ENCODE results near the gene SLC22A4. TPM values are rescaled to one million over a fixed set of nuclear protein-coding genes. Genes with fewer than 3 reads are reported as not detected.

Gene SLC22A4
- total RNA-seq, 1 donor from 2014 or later = 0.75 TPM

DNA sequence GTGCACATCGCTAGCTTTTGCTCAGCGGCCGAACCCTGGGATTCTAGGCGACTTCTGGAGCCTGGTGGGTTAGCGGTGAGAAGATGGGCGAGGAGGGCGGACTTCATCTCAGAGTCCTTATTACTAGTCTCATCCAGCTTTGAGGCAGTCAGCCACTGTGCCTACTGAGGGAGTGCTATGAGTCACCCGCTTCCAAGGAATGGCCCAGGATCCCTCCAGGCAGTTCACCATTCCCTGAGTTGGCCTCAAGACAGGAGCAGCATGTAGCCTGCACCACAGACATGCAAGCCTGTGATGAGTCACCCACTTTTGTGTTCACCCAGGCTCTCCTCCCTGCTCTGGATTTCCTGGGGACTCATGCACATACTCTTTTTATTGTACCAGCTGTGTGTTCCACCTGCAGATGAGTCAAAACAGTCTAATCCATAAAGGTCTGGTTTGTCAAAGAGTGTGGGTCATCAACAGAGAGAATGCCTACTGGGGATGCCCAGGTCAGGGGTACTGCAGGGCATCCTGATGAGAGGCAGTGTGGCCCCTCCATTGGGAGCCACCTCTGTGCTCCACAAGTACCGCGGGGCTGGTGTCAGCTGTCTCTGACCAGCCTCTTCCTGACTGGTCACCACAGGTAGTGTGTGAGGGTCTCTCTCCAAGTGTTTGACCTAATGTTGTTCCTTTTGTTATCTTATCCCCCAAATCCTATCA is 95.5 kb downstream of the SLC22A4 start:
- DNase-seq (ENCODE audit: low read depth) = peak; percentile 94
- TF ChIP-seq CTCF (conservative IDR thresholded peaks at IDR 0.05; ENCODE audit: low read depth, low read length) = no peak
- H3K4me3 ChIP-seq (ENCODE audit: low read depth, low read length) = no peak overlapping the region

- H3K4me3 ChIP-seq (ENCODE audit: low read depth, low read length) = no peak overlapping the region
- no peak for DNase-seq (ENCODE audit: low read depth)
- no peak for TF ChIP-seq CTCF (conservative IDR thresholded peaks at IDR 0.05; ENCODE audit: low read depth, low read length)
Observed at GRCh38 chr5:132391247-132391646, 97.1 kb downstream of the SLC22A4 start.

GRCh38 chr5:132391870-132392269 is 97.7 kb downstream of the SLC22A4 start:
- H3K4me3 ChIP-seq (ENCODE audit: low read depth, low read length) = no peak overlapping the region
- no peak for DNase-seq (ENCODE audit: low read depth)
- TF ChIP-seq CTCF (conservative IDR thresholded peaks at IDR 0.05; ENCODE audit: low read depth, low read length) = no peak

- no peak for TF ChIP-seq CTCF (conservative IDR thresholded peaks at IDR 0.05; ENCODE audit: low read depth, low read length)
- H3K4me3 ChIP-seq (ENCODE audit: low read depth, low read length) = no peak overlapping the region
Observed at GRCh38 chr5:132392411-132392810, 98.2 kb downstream of the SLC22A4 start.

DNA sequence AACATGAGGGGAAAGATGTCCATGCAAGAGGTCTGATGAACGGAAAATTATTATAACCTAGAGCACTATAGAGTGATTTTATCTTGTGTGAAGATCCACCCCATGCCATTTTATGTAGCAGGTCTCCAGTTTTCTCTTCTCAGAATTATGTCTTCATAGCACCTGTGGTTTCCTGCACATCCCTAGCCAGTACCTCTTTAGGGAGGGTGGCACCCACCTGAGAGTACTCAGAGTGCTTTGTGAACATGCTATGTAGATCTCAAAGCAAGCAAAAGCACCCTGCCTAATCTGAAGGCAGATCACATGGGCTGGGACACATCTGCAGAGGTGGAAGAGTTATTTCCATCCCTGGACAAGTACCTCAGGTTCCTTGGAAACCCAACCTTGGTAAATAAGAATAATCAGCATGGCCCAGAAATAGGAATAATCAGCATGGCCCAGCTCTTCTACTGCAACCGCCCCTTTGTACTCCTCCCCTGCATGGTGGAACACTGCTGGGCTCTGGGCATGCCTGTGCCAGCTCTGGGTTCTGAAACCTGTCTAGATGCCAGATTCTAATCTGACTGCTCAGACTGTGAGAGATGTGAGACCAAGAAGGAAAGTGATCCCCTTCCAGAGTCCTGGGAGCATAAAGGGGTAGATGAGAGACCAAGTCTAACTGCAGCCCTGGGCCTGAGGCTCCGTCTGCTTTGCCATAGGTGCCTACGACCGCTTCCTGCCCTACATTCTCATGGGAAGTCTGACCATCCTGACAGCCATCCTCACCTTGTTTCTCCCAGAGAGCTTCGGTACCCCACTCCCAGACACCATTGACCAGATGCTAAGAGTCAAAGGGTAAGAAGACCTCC is 99.0 kb downstream of the SLC22A4 start:
- H3K4me3 ChIP-seq (ENCODE audit: low read depth, low read length) = no peak overlapping the region
- DNase-seq (ENCODE audit: low read depth) = no peak
- no peak for TF ChIP-seq CTCF (conservative IDR thresholded peaks at IDR 0.05; ENCODE audit: low read depth, low read length)

More at GRCh38 chr5:132392411-132392810, 98.2 kb downstream of the SLC22A4 start:
- DNase-seq (ENCODE audit: low read depth) = no peak

Other genes starting within 250 kb of the SLC22A4 start
- gene IL3, start 233.7 kb upstream of the SLC22A4 start, total RNA-seq = not detected in 2 replicates
- gene CSF2, start 220.6 kb upstream of the SLC22A4 start, total RNA-seq = 13.2 and 19.6 TPM in 2 replicates
- gene P4HA2, start 66.5 kb upstream of the SLC22A4 start, total RNA-seq = 33.6 and 92.0 TPM in 2 replicates
- gene PDLIM4, start 36.7 kb upstream of the SLC22A4 start, total RNA-seq = 85.7 and 129 TPM in 2 replicates
- 11.9 and 13.1 TPM in 2 replicates for gene SLC22A5, start 75.3 kb downstream of the SLC22A4 start, total RNA-seq
- gene IRF1, start 196.4 kb downstream of the SLC22A4 start, total RNA-seq = 33.0 and 41.5 TPM in 2 replicates
- gene IL5, start 249.1 kb downstream of the SLC22A4 start, total RNA-seq = not detected in 2 replicates